Stimulated activated CD8-positive, alpha-beta memory T cell treated with anti-CD3 and anti-CD28 coated beads, Interleukin-15, amount 100 ng/mL, for 4 hours (primary cell): Measurements from ENCODE around the gene FMN1.

ENCODE experiments used
- DNase-seq, 2 donors: peaks; one replicate each; pipeline ENCODE4 v3.0.0-alpha.2; 2020; ENCODE audit warnings: low read depth in 2 of 2

The FMN1 gene

GRCh38 chr15:32933236-32933635 lies 261.3 kb downstream of the FMN1 start:
- no peak for DNase-seq

- no peak for DNase-seq
Observed at GRCh38 chr15:32928876-32929275, 265.6 kb downstream of the FMN1 start.

- DNase-seq: no peak
Observed at GRCh38 chr15:32927124-32927523, 267.4 kb downstream of the FMN1 start.

GRCh38 chr15:32923176-32923575 lies 271.3 kb downstream of the FMN1 start:
- no peak for DNase-seq

GRCh38 chr15:32922541-32922940 lies 272.0 kb downstream of the FMN1 start:
- no peak for DNase-seq

GRCh38 chr15:32919749-32920414 lies 274.6 kb downstream of the FMN1 start:
- no peak for DNase-seq

GRCh38 chr15:32918547-32918946 lies 276.0 kb downstream of the FMN1 start:
- DNase-seq: no peak

GRCh38 chr15:32910839-32911238 lies 283.7 kb downstream of the FMN1 start:
- DNase-seq: no peak

- DNase-seq: no peak
Observed at GRCh38 chr15:32909431-32909830, 285.1 kb downstream of the FMN1 start.

GRCh38 chr15:32908872-32909271 lies 285.6 kb downstream of the FMN1 start:
- no peak for DNase-seq

GRCh38 chr15:32908135-32908801 lies 286.2 kb downstream of the FMN1 start:
- no peak for DNase-seq

- DNase-seq: no peak
Observed at GRCh38 chr15:32905481-32905880, 289.0 kb downstream of the FMN1 start.

- DNase-seq: no peak
Observed at GRCh38 chr15:32904448-32904847, 290.1 kb downstream of the FMN1 start.

GRCh38 chr15:32903591-32904290 lies 290.8 kb downstream of the FMN1 start:
- DNase-seq: no peak

GRCh38 chr15:32901995-32902394 lies 292.5 kb downstream of the FMN1 start:
- DNase-seq: no peak

GRCh38 chr15:32901192-32901591 lies 293.3 kb downstream of the FMN1 start:
- DNase-seq: no peak

GRCh38 chr15:32899126-32899596 lies 295.4 kb downstream of the FMN1 start:
- DNase-seq: no peak

GRCh38 chr15:32898414-32898813 lies 296.1 kb downstream of the FMN1 start:
- DNase-seq: no peak

- DNase-seq: no peak
Observed at GRCh38 chr15:32893421-32893820, 301.1 kb downstream of the FMN1 start.

GRCh38 chr15:32889214-32889613 lies 305.3 kb downstream of the FMN1 start:
- DNase-seq: no peak

GRCh38 chr15:32888221-32888761 lies 306.2 kb downstream of the FMN1 start:
- DNase-seq: no peak

GRCh38 chr15:32887090-32887489 lies 307.4 kb downstream of the FMN1 start:
- DNase-seq: no peak

- no peak for DNase-seq
Observed at GRCh38 chr15:32886459-32886858, 308.1 kb downstream of the FMN1 start.
